ENCODE measurements around the gene KRTAP10-5.
"Not testable (repeated sequence)": the region's sequence is repeated elsewhere in the genome, so short reads cannot be mapped to it uniquely, and the experiment has no call there.

The KRTAP10-5 gene

DNA sequence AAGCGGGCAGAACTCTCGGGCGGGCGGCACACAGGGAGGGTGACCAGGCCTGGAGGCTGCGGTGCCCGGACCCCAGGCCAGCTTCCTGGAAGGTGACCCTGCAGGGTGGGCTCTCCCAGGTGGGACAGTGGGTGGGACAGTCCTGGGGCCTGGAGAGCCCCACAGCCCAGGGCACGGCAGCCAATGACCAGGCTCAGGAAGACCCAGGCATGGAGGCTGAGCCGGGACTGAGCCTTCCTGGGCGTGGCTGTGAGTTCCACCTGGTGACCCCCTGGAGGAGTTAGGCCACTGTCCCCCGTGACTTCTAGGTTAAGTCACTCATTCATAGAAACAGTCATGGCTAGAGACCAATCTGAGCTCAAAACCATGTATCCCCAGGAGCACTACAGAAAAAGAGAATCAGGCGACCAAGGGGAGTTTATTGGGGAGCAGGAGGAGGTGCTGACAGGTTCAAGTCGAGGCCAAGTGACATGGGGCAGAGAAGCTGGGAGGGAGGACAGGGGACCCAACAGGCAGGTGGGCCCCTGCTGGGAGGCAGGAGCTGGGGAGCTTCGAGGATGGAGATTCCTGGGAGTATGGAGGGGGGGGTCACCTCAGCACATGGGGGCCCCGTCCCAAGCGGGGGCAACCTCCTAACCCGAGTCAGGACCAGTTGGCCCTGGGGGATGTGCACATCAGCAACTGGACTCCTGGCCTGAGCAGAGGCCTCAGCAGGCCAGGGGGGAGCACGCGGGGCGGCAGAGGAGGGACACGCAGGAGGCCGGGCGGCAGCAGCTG lies 1.2 kb downstream of the KRTAP10-5 start:
- no peak for DNase-seq (ENCODE audit: low read depth)
- TF ChIP-seq, protein P1, sequence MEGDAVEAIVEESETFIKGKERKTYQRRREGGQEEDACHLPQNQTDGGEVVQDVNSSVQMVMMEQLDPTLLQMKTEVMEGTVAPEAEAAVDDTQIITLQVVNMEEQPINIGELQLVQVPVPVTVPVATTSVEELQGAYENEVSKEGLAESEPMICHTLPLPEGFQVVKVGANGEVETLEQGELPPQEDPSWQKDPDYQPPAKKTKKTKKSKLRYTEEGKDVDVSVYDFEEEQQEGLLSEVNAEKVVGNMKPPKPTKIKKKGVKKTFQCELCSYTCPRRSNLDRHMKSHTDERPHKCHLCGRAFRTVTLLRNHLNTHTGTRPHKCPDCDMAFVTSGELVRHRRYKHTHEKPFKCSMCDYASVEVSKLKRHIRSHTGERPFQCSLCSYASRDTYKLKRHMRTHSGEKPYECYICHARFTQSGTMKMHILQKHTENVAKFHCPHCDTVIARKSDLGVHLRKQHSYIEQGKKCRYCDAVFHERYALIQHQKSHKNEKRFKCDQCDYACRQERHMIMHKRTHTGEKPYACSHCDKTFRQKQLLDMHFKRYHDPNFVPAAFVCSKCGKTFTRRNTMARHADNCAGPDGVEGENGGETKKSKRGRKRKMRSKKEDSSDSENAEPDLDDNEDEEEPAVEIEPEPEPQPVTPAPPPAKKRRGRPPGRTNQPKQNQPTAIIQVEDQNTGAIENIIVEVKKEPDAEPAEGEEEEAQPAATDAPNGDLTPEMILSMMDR (IDR thresholded peaks at IDR 0.05; ENCODE audit: control insufficient read depth, extremely low read depth, insufficient read depth): no peak
- H3K4me3 ChIP-seq (ENCODE audit: low read depth, low read length): no peak overlapping the region

DNA sequence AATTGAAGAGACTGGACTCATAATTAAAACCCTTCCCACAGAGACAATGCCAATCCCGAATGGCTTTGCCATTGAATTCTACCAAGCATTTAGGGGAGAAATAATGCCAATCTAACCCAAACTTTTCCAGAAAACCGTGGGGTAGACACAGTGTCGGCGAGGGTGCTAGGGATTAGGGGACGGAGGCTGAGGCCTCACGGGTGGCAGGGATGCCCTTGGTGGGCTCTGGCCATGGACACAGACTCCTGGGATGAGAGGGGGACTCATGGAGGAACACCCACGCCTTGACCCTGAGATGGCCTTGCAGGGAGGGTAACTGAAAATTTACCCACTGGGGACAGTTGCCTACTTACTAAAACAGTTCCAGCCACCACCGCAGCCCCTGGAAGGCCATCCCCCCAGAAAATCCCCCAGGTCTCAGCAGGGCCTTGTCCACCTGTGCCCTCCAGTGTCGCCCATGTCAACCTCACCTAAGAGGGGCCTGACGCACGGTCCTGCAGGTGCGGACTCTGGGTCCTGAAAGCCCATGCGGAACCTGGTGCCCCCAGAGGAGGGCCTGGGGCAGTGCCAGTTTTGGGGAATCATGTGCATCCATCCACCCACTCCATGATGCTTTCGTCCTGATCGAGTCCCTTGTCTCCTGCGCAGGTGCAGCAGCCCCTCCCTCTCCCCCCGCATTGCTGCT lies 1.9 kb downstream of the KRTAP10-5 start:
- TF ChIP-seq, protein P1 (IDR thresholded peaks at IDR 0.05; ENCODE audit: control insufficient read depth, extremely low read depth, insufficient read depth): no peak
- no peak for DNase-seq (ENCODE audit: low read depth)
- H3K4me3 ChIP-seq (ENCODE audit: low read depth, low read length): no peak overlapping the region

DNA sequence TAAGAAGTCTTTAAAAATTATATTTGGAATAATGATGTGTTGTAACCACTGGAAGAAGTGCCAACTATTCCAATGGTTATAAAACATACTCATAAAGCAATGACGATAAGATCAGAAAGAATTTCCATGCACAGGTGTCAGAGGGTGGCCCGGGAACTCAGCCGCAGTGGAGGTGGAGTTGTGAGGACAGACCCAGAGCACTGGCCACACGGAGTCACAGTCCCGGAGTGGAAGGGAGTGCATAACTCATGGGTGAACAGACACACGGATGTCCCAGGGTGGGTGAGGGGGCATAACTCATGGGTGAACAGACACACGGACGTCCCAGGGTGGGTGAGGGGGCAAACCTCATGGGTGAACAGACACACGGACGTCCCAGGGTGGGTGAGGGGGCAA lies 4.4 kb downstream of the KRTAP10-5 start:
- TF ChIP-seq, protein P1 (IDR thresholded peaks at IDR 0.05; ENCODE audit: control insufficient read depth, extremely low read depth, insufficient read depth): no peak
- H3K4me3 ChIP-seq (ENCODE audit: low read depth, low read length): no peak overlapping the region
- no peak for DNase-seq (ENCODE audit: low read depth)

DNA sequence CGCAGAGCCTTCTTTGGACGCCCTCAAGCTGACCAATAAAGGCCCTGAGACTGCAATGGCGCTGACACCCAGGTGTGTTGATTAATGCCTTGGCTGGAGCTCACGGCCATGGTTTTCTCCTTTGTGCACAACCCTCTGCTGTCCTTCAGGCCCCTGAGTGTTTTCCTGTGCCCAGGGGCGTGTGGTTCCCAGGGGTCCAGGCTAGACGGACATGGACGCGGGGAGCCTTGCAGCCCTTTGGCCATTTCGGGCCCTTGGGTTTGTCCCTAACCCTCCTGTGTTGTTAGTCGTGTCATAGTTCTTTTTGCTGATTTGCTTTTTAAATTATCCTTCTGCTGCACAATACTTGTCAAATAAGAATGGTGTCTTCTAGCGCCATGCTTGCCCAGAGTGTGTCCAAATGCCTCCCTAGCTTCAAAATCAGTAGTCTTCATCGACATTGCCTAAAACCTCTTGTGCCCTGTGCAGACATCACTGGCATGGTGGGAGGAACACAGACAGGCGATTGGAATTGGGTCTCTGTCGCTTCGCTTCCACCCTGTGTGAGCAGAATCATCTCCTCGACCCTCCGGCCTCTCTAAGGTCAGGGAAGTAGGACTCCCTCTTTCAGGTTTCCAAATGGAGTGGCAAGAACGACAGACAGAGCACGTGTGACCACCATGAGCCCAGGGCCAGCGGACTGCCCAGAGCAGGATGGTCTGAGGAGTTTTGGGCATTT lies 4.9 kb downstream of the KRTAP10-5 start:
- TF ChIP-seq, protein P1 (IDR thresholded peaks at IDR 0.05; ENCODE audit: control insufficient read depth, extremely low read depth, insufficient read depth): no peak
- no peak for DNase-seq (ENCODE audit: low read depth)
- no peak overlapping the region for H3K4me3 ChIP-seq (ENCODE audit: low read depth, low read length)

DNA sequence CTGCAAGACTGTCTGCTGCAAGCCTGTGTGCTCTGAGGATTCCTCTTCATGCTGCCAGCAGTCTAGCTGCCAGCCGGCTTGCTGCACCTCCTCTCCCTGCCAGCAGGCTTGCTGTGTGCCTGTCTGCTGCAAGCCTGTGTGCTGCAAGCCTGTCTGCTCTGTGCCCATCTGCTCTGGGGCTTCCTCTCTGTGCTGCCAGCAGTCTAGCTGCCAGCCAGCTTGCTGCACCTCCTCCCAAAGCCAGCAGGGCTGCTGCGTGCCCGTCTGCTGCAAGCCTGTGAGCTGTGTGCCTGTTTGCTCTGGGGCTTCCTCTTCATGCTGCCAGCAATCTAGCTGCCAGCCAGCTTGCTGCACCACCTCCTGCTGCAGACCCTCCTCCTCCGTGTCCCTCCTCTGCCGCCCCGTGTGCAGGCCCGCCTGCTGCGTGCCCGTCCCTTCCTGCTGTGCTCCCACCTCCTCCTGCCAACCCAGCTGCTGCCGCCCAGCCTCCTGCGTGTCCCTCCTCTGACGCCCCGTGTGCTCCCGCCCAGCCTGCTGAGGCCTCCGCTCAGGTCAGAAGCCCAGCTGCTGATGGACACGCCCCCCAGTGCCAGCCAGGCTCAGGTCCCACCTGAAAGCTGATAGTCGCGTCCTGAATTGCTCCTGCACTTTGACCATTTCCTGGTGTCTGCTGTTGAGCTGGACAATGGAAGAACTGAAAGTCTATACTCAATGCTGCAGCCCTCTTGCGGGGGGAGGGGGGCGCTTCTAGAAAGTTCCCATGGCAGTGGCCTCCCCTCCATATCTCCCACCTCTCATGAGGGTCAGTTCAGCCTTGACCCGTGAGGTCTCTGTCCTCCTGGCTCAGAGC lies 5.7 kb downstream of the KRTAP10-5 start:
- H3K4me3 ChIP-seq (ENCODE audit: low read depth, low read length): no peak overlapping the region
- no peak for DNase-seq (ENCODE audit: low read depth)
- TF ChIP-seq, protein P1 (IDR thresholded peaks at IDR 0.05; ENCODE audit: control insufficient read depth, extremely low read depth, insufficient read depth): no peak

DNA sequence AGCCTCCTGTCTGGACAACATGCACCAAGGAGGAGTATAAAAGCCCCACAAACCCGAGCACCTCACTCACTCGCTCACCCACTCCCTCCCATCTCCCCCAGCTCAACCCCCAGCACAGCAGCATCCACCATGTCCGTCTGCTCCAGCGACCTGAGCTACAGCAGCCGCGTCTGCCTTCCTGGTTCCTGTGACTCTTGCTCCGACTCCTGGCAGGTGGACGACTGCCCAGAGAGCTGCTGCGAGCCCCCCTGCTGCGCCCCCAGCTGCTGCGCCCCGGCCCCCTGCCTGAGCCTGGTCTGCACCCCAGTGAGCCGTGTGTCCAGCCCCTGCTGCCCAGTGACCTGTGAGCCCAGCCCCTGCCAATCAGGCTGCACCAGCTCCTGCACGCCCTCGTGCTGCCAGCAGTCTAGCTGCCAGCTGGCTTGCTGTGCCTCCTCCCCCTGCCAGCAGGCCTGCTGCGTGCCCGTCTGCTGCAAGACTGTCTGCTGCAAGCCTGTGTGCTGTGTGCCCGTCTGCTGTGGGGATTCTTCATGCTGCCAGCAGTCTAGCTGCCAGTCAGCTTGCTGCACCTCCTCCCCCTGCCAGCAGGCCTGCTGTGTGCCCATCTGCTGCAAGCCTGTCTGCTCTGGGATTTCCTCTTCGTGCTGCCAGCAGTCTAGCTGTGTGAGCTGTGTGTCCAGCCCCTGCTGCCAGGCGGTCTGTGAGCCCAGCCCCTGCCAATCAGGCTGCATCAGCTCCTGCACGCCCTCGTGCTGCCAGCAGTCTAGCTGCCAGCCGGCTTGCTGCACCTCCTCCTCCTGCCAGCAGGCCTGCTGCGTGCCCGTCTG lies 6.6 kb downstream of the KRTAP10-5 start, which contains the start of gene KRTAP10-4:
Gene KRTAP10-4 (plus strand): TSS at position 100 of the 827 bp plus-strand sequence. CDS start 30 bp downstream, at position 130.
- not testable (repeated sequence) for H3K4me3 ChIP-seq (ENCODE audit: low read depth, low read length); DNase-seq (ENCODE audit: low read depth)

Data from LNCaP clone FGC (cell line).